SU-DHL-6 (cell line): Measurements from ENCODE around the gene BEX2.
"Not testable (repeated sequence)": the region's sequence is repeated elsewhere in the genome, so short reads cannot be mapped to it uniquely, and the experiment has no call there.

Experiments used
- H2AFZ ChIP-seq: fragments of 200-600 bp; sonication (generic); 2 replicates; pipeline ENCODE4 v1.6.1; 2014; ENCODE audit warnings: low read depth, mild to moderate bottlenecking, moderate library complexity, mixed read lengths, antibody characterized with exemption, low read length; ENCODE audit not compliant: severe bottlenecking
- H3F3A ChIP-seq: fragments of 200-600 bp; shearing (Covaris generic); 2 replicates; pipeline ENCODE4 v1.6.0; 2016; ENCODE audit warnings: antibody characterized with exemption, mild to moderate bottlenecking; ENCODE audit not compliant: insufficient read depth
- H3K27ac ChIP-seq: fragments of 200-600 bp; sonication (generic); 2 replicates; pipeline ENCODE4 v1.5.1; 2016; ENCODE audit warnings: low read depth, mild to moderate bottlenecking, low read length, moderate library complexity, mixed read lengths
- H3K27me3 ChIP-seq: fragments of 200-600 bp; sonication (generic), shearing (Covaris generic); 2 replicates; pipeline ENCODE4 v1.6.0; 2014; ENCODE audit warnings: mild to moderate bottlenecking, low read length
- H3K36me3 ChIP-seq: fragments of 200-600 bp; sonication (generic); 2 replicates; pipeline ENCODE4 v1.6.1; 2014; ENCODE audit warnings: mild to moderate bottlenecking, low read length, mixed read lengths
- H3K4me2 ChIP-seq: fragments of 300-600, 200-600 bp; shearing (Covaris generic), sonication (generic); 2 replicates; pipeline ENCODE4 v1.6.0; 2014; ENCODE audit warnings: low read length, low read depth, mild to moderate bottlenecking; ENCODE audit not compliant: poor library complexity, severe bottlenecking
- H3K4me3 ChIP-seq: fragments of 200-600 bp; sonication (generic); 2 replicates; pipeline ENCODE4 v1.5.1; 2014; ENCODE audit warnings: antibody characterized with exemption, low read length, mild to moderate bottlenecking, mixed read lengths; ENCODE audit not compliant: insufficient read depth, poor library complexity, severe bottlenecking
- H3K79me2 ChIP-seq: fragments of 200-600 bp; sonication (generic); 2 replicates; pipeline ENCODE4 v1.6.1; 2014; ENCODE audit warnings: mild to moderate bottlenecking, low read length, moderate library complexity; ENCODE audit not compliant: insufficient read depth
- H3K9ac ChIP-seq: fragments of 200-600 bp; sonication (generic); 2 replicates; pipeline ENCODE4 v1.7.0; 2014; ENCODE audit warnings: mild to moderate bottlenecking, low read length
- H3K9me2 ChIP-seq: fragments of 200-600 bp; sonication (generic); replicated peaks from 2 replicates; pipeline ENCODE4 v1.6.1; 2014; ENCODE audit warnings: low read length; ENCODE audit not compliant: insufficient read depth
- H3K9me3 ChIP-seq: fragments of 200-600 bp; sonication (generic); 2 replicates; pipeline ENCODE4 v1.6.1; 2014; ENCODE audit warnings: low read length, mixed read lengths; ENCODE audit not compliant: insufficient read depth
- H4K20me1 ChIP-seq: fragments of 200-600 bp; sonication (generic); 2 replicates; pipeline ENCODE4 v1.6.1; 2014; ENCODE audit warnings: low read depth, mild to moderate bottlenecking, antibody characterized with exemption, low read length, moderate library complexity, mixed read lengths
- EZH2phosphoT487 ChIP-seq: fragments of 200-600 bp; sonication (generic), shearing (Covaris generic); conservative IDR thresholded peaks from 2 replicates; pipeline ENCODE4 v1.6.1; 2018; ENCODE audit warnings: mild to moderate bottlenecking, antibody characterized with exemption, low read length, moderate library complexity, mixed read lengths
- TF ChIP-seq, protein P1 (sequence below): fragments of 200-600 bp; sonication (generic); IDR thresholded peaks from one replicate; pipeline ENCODE4 v1.5.1; 2017; ENCODE audit warnings: antibody characterized with exemption, mild to moderate bottlenecking, low read length, moderate library complexity; ENCODE audit not compliant: insufficient read depth, poor library complexity, severe bottlenecking

BEX2 gene

DNA sequence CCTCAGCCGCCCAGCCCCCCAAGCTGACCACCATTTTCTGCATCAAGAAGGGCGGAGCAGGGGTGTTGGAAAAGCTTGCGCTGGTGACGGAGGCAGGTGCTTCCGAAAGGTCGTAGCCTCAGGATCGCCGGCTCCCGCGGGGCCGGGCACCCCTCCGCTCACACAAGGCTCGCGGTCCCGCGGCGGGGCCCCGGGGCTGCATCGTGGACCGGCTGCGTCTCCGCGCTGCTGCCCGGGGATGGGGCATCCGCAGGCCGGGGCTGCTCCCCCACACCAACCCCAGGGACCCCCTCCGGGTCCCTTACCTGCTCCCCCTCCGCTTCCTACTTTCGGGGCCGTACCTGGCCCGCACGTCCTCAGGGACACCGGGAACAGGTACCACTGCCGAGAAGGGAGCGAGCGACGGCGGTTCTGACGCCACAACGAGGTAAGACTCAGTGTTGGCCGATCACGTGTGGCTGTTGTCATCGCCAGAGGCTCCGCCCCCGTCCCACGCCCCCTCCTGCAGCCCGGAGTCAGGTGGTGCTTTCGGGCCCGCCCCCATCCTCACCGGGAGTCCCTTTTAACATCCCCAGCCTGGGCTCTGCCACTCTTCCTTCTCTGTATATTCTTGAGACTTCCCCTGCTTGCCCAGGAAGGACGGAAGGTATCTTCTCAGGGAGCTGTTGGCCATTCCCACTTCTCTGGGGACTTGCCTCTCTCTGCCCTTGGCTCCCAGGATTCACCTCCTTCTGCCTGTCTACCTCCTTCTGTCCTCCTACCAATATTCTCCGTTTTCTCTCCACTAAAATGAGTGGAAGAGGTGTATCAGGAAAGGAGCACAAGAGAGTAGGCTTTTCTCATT, at the start of gene BEX2:
Gene BEX2, minus strand, starts transcription at position 436 of the 844 bp plus-strand sequence. CDS start 1,014 bp downstream, outside the sequence.
- TF ChIP-seq, protein P1, sequence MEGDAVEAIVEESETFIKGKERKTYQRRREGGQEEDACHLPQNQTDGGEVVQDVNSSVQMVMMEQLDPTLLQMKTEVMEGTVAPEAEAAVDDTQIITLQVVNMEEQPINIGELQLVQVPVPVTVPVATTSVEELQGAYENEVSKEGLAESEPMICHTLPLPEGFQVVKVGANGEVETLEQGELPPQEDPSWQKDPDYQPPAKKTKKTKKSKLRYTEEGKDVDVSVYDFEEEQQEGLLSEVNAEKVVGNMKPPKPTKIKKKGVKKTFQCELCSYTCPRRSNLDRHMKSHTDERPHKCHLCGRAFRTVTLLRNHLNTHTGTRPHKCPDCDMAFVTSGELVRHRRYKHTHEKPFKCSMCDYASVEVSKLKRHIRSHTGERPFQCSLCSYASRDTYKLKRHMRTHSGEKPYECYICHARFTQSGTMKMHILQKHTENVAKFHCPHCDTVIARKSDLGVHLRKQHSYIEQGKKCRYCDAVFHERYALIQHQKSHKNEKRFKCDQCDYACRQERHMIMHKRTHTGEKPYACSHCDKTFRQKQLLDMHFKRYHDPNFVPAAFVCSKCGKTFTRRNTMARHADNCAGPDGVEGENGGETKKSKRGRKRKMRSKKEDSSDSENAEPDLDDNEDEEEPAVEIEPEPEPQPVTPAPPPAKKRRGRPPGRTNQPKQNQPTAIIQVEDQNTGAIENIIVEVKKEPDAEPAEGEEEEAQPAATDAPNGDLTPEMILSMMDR = no peak
- TF ChIP-seq EZH2phosphoT487 = no peak
- no peaks in the 10 kb centered on the region for H3K79me2 ChIP-seq
- H3K36me3 ChIP-seq = no peaks in the 10 kb centered on the region
- H3K9me2 ChIP-seq = no peaks in the 10 kb centered on the region
- no peak within 1 kb of the TSS for H3K9ac ChIP-seq
- no peak within 1 kb of the TSS for H3K4me2 ChIP-seq
- no peaks in the 10 kb centered on the region for H3F3A ChIP-seq
- no peak within 1 kb of the TSS for H3K27ac ChIP-seq
- no peaks in the 10 kb centered on the region for H4K20me1 ChIP-seq
- H3K9me3 ChIP-seq = no peaks in the 10 kb centered on the region
- no peak within 1 kb of the TSS for H2AFZ ChIP-seq
- H3K27me3 ChIP-seq = no peaks in the 10 kb centered on the region
- no peak within 1 kb of the TSS for H3K4me3 ChIP-seq

DNA sequence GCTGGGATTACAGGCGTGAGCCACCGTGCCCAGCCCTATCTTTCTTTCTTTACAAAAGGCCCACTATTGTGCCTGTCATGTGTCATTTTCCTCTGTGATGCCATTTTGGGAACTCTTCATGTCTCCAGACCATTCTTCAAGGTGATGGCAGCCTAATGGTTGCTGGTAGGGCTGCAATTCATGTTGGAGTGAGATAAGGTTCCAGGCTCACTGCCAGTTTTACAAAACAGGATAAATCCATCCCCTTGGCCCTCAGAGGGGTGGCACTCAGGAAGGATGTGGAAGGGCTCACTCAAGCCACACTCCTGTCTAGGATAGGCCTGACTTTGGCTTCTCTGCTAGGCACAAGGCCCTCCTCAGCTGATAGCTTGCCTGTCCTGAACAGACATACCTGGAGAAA, 49.3 kb upstream of the BEX2 start:
- no peaks in the 10 kb centered on the region for H3F3A ChIP-seq
- no peaks in the 10 kb centered on the region for H3K27me3 ChIP-seq
- no peak overlapping the region for H3K4me2 ChIP-seq
- no peak overlapping the region for H3K9ac ChIP-seq
- no peaks in the 10 kb centered on the region for H3K36me3 ChIP-seq
- TF ChIP-seq, protein P1 = no peak
- TF ChIP-seq EZH2phosphoT487 = no peak
- H3K27ac ChIP-seq = no peak overlapping the region
- H4K20me1 ChIP-seq = no peaks in the 10 kb centered on the region
- H3K79me2 ChIP-seq = no peaks in the 10 kb centered on the region
- no peaks in the 10 kb centered on the region for H3K9me2 ChIP-seq
- H3K9me3 ChIP-seq = no peaks in the 10 kb centered on the region
- H3K4me3 ChIP-seq = no peak overlapping the region
- no peak overlapping the region for H2AFZ ChIP-seq

DNA sequence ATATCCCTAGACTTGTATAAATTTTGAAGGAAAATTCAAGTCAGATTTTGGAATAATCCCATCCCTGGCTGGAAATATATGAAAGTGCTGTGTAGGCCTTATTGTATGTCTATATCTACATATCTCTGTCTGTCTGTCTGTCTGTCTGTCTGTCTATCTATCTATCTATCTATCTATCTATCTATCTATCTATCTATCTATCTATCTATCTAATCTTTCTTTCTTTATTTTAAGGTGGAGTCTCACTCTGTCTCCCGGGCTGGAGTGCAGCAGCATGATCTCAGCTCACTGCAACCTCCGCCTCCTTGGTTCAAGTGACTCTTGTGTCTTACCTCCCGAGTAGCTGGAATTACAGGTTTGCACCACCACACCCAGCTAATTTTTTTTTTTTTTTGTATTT, 48.8 kb upstream of the BEX2 start:
- H3K27me3 ChIP-seq, H3K4me2 ChIP-seq, H3K9ac ChIP-seq, H3K9me2 ChIP-seq, H2AFZ ChIP-seq, H4K20me1 ChIP-seq, H3F3A ChIP-seq, H3K4me3 ChIP-seq, H3K9me3 ChIP-seq, H3K79me2 ChIP-seq, H3K36me3 ChIP-seq, H3K27ac ChIP-seq: not testable (repeated sequence)

DNA sequence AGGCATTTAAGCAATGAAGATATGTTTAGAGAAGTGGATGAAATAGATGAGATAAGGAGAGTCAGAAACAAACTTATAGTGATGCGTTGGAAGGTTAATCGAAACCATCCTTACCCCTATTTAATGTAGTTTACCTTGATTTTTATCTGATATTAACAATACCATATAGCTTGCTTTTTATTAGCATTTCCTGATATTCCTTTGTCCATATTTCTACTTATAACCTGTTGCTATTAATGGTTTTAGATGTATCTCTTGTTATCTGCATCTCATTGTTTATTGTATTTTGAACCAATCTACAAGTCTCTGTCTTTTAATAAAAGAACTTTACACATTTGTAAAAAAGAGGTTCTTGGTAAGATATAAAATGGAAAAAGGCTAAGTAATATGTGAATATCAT, 47.1 kb upstream of the BEX2 start:
- H3K27me3 ChIP-seq = no peaks in the 10 kb centered on the region
- no peaks in the 10 kb centered on the region for H3K36me3 ChIP-seq
- H3K9ac ChIP-seq = no peak overlapping the region
- no peaks in the 10 kb centered on the region for H3K79me2 ChIP-seq
- H3F3A ChIP-seq = no peaks in the 10 kb centered on the region
- no peak overlapping the region for H2AFZ ChIP-seq
- TF ChIP-seq EZH2phosphoT487 = no peak
- TF ChIP-seq, protein P1 = no peak
- no peak overlapping the region for H3K4me3 ChIP-seq
- H4K20me1 ChIP-seq = no peaks in the 10 kb centered on the region
- H3K9me2 ChIP-seq = no peaks in the 10 kb centered on the region
- no peaks in the 10 kb centered on the region for H3K9me3 ChIP-seq
- H3K4me2 ChIP-seq = no peak overlapping the region
- H3K27ac ChIP-seq = no peak overlapping the region
